Inflammatory macrophage treated with lipopolysaccharide for 4 hours (primary cell): Measurements from ENCODE around the gene COL5A1.

Experiments used
- DNase-seq: peaks from one replicate; pipeline ENCODE4 v3.0.0-alpha.2; 2020

Gene COL5A1

GRCh38 chr9:134626571-134627416 is 14.8 kb upstream of the COL5A1 start:
- DNase-seq = no peak

GRCh38 chr9:134627417-134628353 is 13.9 kb upstream of the COL5A1 start:
- no peak for DNase-seq

GRCh38 chr9:134628354-134628736 is 13.3 kb upstream of the COL5A1 start:
- DNase-seq = no peak

GRCh38 chr9:134629061-134629585 is 12.5 kb upstream of the COL5A1 start:
- no peak for DNase-seq

GRCh38 chr9:134629586-134630392 is 11.8 kb upstream of the COL5A1 start:
- DNase-seq = no peak

GRCh38 chr9:134630393-134630790 is 11.2 kb upstream of the COL5A1 start:
- DNase-seq = no peak

GRCh38 chr9:134630861-134631260 is 10.7 kb upstream of the COL5A1 start:
- DNase-seq = no peak

GRCh38 chr9:134631881-134632280 is 9.7 kb upstream of the COL5A1 start:
- no peak for DNase-seq

- DNase-seq = no peak
Measured at GRCh38 chr9:134632329-134632728, 9.3 kb upstream of the COL5A1 start.

- DNase-seq = no peak
Measured at GRCh38 chr9:134633362-134634142, 8.1 kb upstream of the COL5A1 start.

- DNase-seq = no peak
Measured at GRCh38 chr9:134634176-134634575, 7.4 kb upstream of the COL5A1 start.

GRCh38 chr9:134634667-134635230 is 6.9 kb upstream of the COL5A1 start:
- no peak for DNase-seq

GRCh38 chr9:134635351-134636148 is 6.1 kb upstream of the COL5A1 start:
- DNase-seq = no peak

- no peak for DNase-seq
Measured at GRCh38 chr9:134636149-134636507, 5.5 kb upstream of the COL5A1 start.

- DNase-seq = no peak
Measured at GRCh38 chr9:134637241-134637640, 4.4 kb upstream of the COL5A1 start.

GRCh38 chr9:134637696-134638501 is 3.7 kb upstream of the COL5A1 start:
- no peak for DNase-seq

- no peak for DNase-seq
Measured at GRCh38 chr9:134638502-134639090, 3.0 kb upstream of the COL5A1 start.

GRCh38 chr9:134639994-134640393 is 1.6 kb upstream of the COL5A1 start:
- DNase-seq = no peak

GRCh38 chr9:134640506-134641172 is 964 bp upstream of the COL5A1 start:
- no peak for DNase-seq
